BLaER1 treated with 17β-estradiol and CSF1 and Interleukin-3, amounts not matched to agents 10 nM and 100 nM (cell line): ENCODE measurements around the gene LYPD6.

ENCODE experiments used
- H3K27ac ChIP-seq, 11 experiments: shearing (Covaris generic); formaldehyde crosslinking; 2 replicates each; pipeline ENCODE4 v1.8.1; 2022
- H3K27me3 ChIP-seq, 11 experiments: shearing (Covaris generic); formaldehyde crosslinking; 2 replicates each; pipeline ENCODE4 v1.8.1; 2022
- H3K36me3 ChIP-seq, 11 experiments: shearing (Covaris generic); formaldehyde crosslinking; 2 replicates each; pipeline ENCODE4 v1.8.1; 2022
- H3K4me1 ChIP-seq, 10 experiments: shearing (Covaris generic); formaldehyde crosslinking; 2 replicates each; pipeline ENCODE4 v1.8.1; 2022
- H3K4me2 ChIP-seq, 11 experiments: shearing (Covaris generic); formaldehyde crosslinking; 2 replicates each; pipeline ENCODE4 v1.8.1; 2022
- H3K4me3 ChIP-seq, 10 experiments: shearing (Covaris generic); formaldehyde crosslinking; 2 replicates each; pipeline ENCODE4 v1.8.1; 2022
- H3K9ac ChIP-seq, 11 experiments: shearing (Covaris generic); formaldehyde crosslinking; 2 replicates each; pipeline ENCODE4 v1.8.1; 2022
- H3K9me3 ChIP-seq, 11 experiments: shearing (Covaris generic); formaldehyde crosslinking; replicated peaks in 1 of 11; 2 replicates each; pipeline ENCODE4 v1.8.1; 2022
- H4K20me1 ChIP-seq, 11 experiments: shearing (Covaris generic); formaldehyde crosslinking; 2 replicates each; pipeline ENCODE4 v1.8.1; 2022
- Cebpa-rat ChIP-seq, 11 experiments: shearing (Covaris generic); IDR thresholded peaks; 2 replicates each; pipeline ENCODE4 v1.8.1; 2022

LYPD6 gene

GRCh38 chr2:149430743-149431736 is 100.7 kb downstream of the LYPD6 start:
- Histone ChIP-seq H3K27ac (no peak overlapping the region), H3K27me3 (no peaks in the 10 kb centered on the region), H3K9ac (no peak overlapping the region), H3K4me2 (no peak overlapping the region), H3K4me1 (no peaks in the 10 kb centered on the region), H3K36me3 (no peaks in the 10 kb centered on the region), H4K20me1 (no peaks in the 10 kb centered on the region), H3K9me3 (no peaks in the 10 kb centered on the region), H3K4me3 (no peak overlapping the region)
- no peak for TF ChIP-seq Cebpa-rat (IDR thresholded peaks at IDR 0.05)

- Histone ChIP-seq H3K36me3 (no peaks in the 10 kb centered on the region), H3K4me2 (no peak overlapping the region), H3K27ac (no peak overlapping the region), H4K20me1 (no peaks in the 10 kb centered on the region), H3K27me3 (no peaks in the 10 kb centered on the region), H3K9me3 (no peaks in the 10 kb centered on the region), H3K9ac (no peak overlapping the region), H3K4me3 (no peak overlapping the region), H3K4me1 (no peaks in the 10 kb centered on the region)
- no peak for TF ChIP-seq Cebpa-rat (IDR thresholded peaks at IDR 0.05)
These were observed 108.1 kb downstream of the LYPD6 start for GRCh38 chr2:149438330-149438960.

GRCh38 chr2:149441255-149441654 is 110.9 kb downstream of the LYPD6 start:
- H3K9ac ChIP-seq, result no peak overlapping the region
- H3K27ac ChIP-seq, result no peak overlapping the region
- H3K4me2 ChIP-seq, result no peak overlapping the region
- H3K4me3 ChIP-seq, result no peak overlapping the region
- H3K27me3 ChIP-seq, result no peaks in the 10 kb centered on the region
- no peaks in the 10 kb centered on the region for H3K9me3 ChIP-seq
- no peaks in the 10 kb centered on the region for H3K4me1 ChIP-seq
- no peaks in the 10 kb centered on the region for H4K20me1 ChIP-seq
- H3K36me3 ChIP-seq, result no peaks in the 10 kb centered on the region
- no peak for TF ChIP-seq Cebpa-rat (IDR thresholded peaks at IDR 0.05)

GRCh38 chr2:149442346-149442745 is 112.0 kb downstream of the LYPD6 start:
- Histone ChIP-seq H3K9ac (no peak overlapping the region), H3K27me3 (no peaks in the 10 kb centered on the region), H3K36me3 (no peaks in the 10 kb centered on the region), H3K4me1 (no peaks in the 10 kb centered on the region), H3K4me3 (no peak overlapping the region), H3K27ac (no peak overlapping the region), H3K9me3 (no peaks in the 10 kb centered on the region), H4K20me1 (no peaks in the 10 kb centered on the region), H3K4me2 (no peak overlapping the region)
- no peak for TF ChIP-seq Cebpa-rat (IDR thresholded peaks at IDR 0.05)

- H4K20me1 ChIP-seq, result no peaks in the 10 kb centered on the region
- H3K27ac ChIP-seq, result no peak overlapping the region
- H3K9ac ChIP-seq, result no peak overlapping the region
- no peaks in the 10 kb centered on the region for H3K9me3 ChIP-seq
- no peak for TF ChIP-seq Cebpa-rat (IDR thresholded peaks at IDR 0.05)
- H3K4me2 ChIP-seq, result no peak overlapping the region
- H3K4me3 ChIP-seq, result no peak overlapping the region
- no peaks in the 10 kb centered on the region for H3K36me3 ChIP-seq
- no peaks in the 10 kb centered on the region for H3K4me1 ChIP-seq
- no peaks in the 10 kb centered on the region for H3K27me3 ChIP-seq
These were observed 112.8 kb downstream of the LYPD6 start for GRCh38 chr2:149443150-149443549.

GRCh38 chr2:149446748-149447147 is 116.4 kb downstream of the LYPD6 start:
- no peaks in the 10 kb centered on the region for H4K20me1 ChIP-seq

GRCh38 chr2:149448315-149448714 is 117.9 kb downstream of the LYPD6 start:
- Histone ChIP-seq H3K27me3 (no peaks in the 10 kb centered on the region), H3K4me3 (no peak overlapping the region), H3K9me3 (no peaks in the 10 kb centered on the region), H3K9ac (no peak overlapping the region), H3K36me3 (no peaks in the 10 kb centered on the region), H4K20me1 (no peaks in the 10 kb centered on the region), H3K27ac (no peak overlapping the region), H3K4me2 (no peak overlapping the region), H3K4me1 (no peaks in the 10 kb centered on the region)
- no peak for TF ChIP-seq Cebpa-rat (IDR thresholded peaks at IDR 0.05)

More at GRCh38 chr2:149446748-149447147, 116.4 kb downstream of the LYPD6 start:
- TF ChIP-seq Cebpa-rat (IDR thresholded peaks at IDR 0.05), result no peak
- Histone ChIP-seq H3K9me3 (no peaks in the 10 kb centered on the region), H3K36me3 (no peaks in the 10 kb centered on the region), H3K4me2 (no peak overlapping the region), H3K27ac (no peak overlapping the region), H3K9ac (no peak overlapping the region), H3K4me3 (no peak overlapping the region), H3K27me3 (no peaks in the 10 kb centered on the region), H3K4me1 (no peaks in the 10 kb centered on the region)

GRCh38 chr2:149449017-149449416 is 118.6 kb downstream of the LYPD6 start:
- Histone ChIP-seq H3K27me3 (no peaks in the 10 kb centered on the region), H3K36me3 (no peaks in the 10 kb centered on the region), H3K4me3 (no peak overlapping the region), H3K4me2 (no peak overlapping the region), H3K9me3 (no peaks in the 10 kb centered on the region), H4K20me1 (no peaks in the 10 kb centered on the region), H3K9ac (no peak overlapping the region), H3K4me1 (no peaks in the 10 kb centered on the region), H3K27ac (no peak overlapping the region)
- no peak for TF ChIP-seq Cebpa-rat (IDR thresholded peaks at IDR 0.05)

GRCh38 chr2:149451417-149452165 is 121.2 kb downstream of the LYPD6 start:
- H3K27ac ChIP-seq, result no peak overlapping the region
- no peaks in the 10 kb centered on the region for H3K36me3 ChIP-seq
- no peak for TF ChIP-seq Cebpa-rat (IDR thresholded peaks at IDR 0.05)
- H3K4me1 ChIP-seq, result peaks cover 0 to 10% (median 0%) of the 10 kb centered on the region in 10 experiments; a peak in 3 of 20 replicates
- H3K27me3 ChIP-seq, result no peaks in the 10 kb centered on the region
- H3K9ac ChIP-seq, result no peak overlapping the region
- H3K9me3 ChIP-seq, result no peaks in the 10 kb centered on the region
- no peak overlapping the region for H3K4me3 ChIP-seq
- H3K4me2 ChIP-seq, result no peak overlapping the region
- no peaks in the 10 kb centered on the region for H4K20me1 ChIP-seq
